Endothelial cell of umbilical vein (primary cell): ENCODE results near the gene RBM20. TPM values are rescaled to one million over a fixed set of nuclear protein-coding genes. Genes with fewer than 3 reads are reported as not detected.
"Not testable (repeated sequence)": the region's sequence is repeated elsewhere in the genome, so short reads cannot be mapped to it uniquely, and the experiment has no call there.

Source experiments
- BruUV-seq: library from RNA; stranded (reverse); fragments of 400-500 nt; replicated peaks from 2 replicates; lab custom pipeline; 2021; lab: Mats Ljungman, UMichigan
- CTCF ChIA-PET: fragments of 300-600, 350-600 bp; sonication (Branson Sonifier 250); formaldehyde crosslinking; loops from one replicate; lab custom pipeline; 2021; ENCODE audit warnings: antibody characterized with exemption, inconsistent platforms; lab: Charles Lee
- POLR2A ChIA-PET: fragments of 300-600, 350-600 bp; sonication (Branson Sonifier 250); formaldehyde crosslinking; loops from one replicate; lab custom pipeline; 2021; ENCODE audit warnings: antibody characterized with exemption, inconsistent platforms; lab: Charles Lee
- DNase-seq: peaks from one replicate; pipeline ENCODE4 v3.0.0-alpha.2; 2011; ENCODE audit warnings: low read depth, low spot score
- FAIRE-seq: peaks from 2 replicates; lab custom pipeline; 2011; peaks lifted over from hg19 to GRCh38; lab: Jason Lieb, UNC
- H2AFZ ChIP-seq: 2 replicates; pipeline ENCODE4 v1.6.0; 2012; ENCODE audit warnings: low read depth, low read length, control low read depth, inconsistent platforms
- H3K27ac ChIP-seq: 2 replicates; pipeline ENCODE4 v1.5.1; 2011; ENCODE audit warnings: low read depth, mild to moderate bottlenecking, control low read depth, low read length, moderate library complexity; ENCODE audit not compliant: insufficient read depth
- H3K27me3 ChIP-seq, 2 experiments: 2 replicates each; pipeline versions ENCODE4 v1.6.0 to v1.6.1; 2011; ENCODE audit warnings: low read length in 2 of 2, mixed read lengths in 1 of 2; ENCODE audit not compliant: control insufficient read depth in 2 of 2, insufficient read depth in 2 of 2
- H3K36me3 ChIP-seq, 2 experiments: 2 replicates in 1 of 2; 3 replicates in 1 of 2; pipeline ENCODE4 v1.5.1; 2011; ENCODE audit warnings: low read length in 2 of 2, mild to moderate bottlenecking in 1 of 2, moderate library complexity in 1 of 2; ENCODE audit not compliant: control insufficient read depth in 2 of 2, insufficient read depth in 2 of 2; ENCODE audit errors: extremely low read depth in 1 of 2
- H3K4me1 ChIP-seq: 3 replicates; pipeline ENCODE4 v1.5.1; 2011; ENCODE audit warnings: mild to moderate bottlenecking, low read length; ENCODE audit not compliant: control insufficient read depth, insufficient read depth; ENCODE audit errors: extremely low read depth
- H3K4me2 ChIP-seq: 2 replicates; pipeline ENCODE4 v1.6.1; 2011; ENCODE audit warnings: low read length, control low read depth, mixed read lengths; ENCODE audit not compliant: insufficient read depth
- H3K4me3 ChIP-seq, 3 experiments: fragments of 200-600 bp in 1 of 3; sonication (generic), shearing (Covaris generic) in 1 of 3; replicated peaks in 1 of 3; 2 replicates each; pipeline ENCODE4 v1.5.1; 2011 to 2016; ENCODE audit warnings: control low read depth in 3 of 3, low read length in 3 of 3, mild to moderate bottlenecking in 2 of 3, inconsistent platforms in 1 of 3, low read depth in 1 of 3, moderate library complexity in 1 of 3; ENCODE audit not compliant: insufficient read depth in 1 of 3
- H3K79me2 ChIP-seq: 2 replicates; pipeline ENCODE4 v1.6.0; 2012; ENCODE audit warnings: low read length, inconsistent platforms; ENCODE audit not compliant: control insufficient read depth, insufficient read depth
- H3K9ac ChIP-seq: replicated peaks from 2 replicates; pipeline ENCODE3; 2011; ENCODE audit warnings: low read length, control low read depth; ENCODE audit not compliant: insufficient read depth; ENCODE audit errors: extremely low read depth
- H3K9me1 ChIP-seq: replicated peaks from 3 replicates; pipeline ENCODE4 v1.6.0; 2011; ENCODE audit warnings: mild to moderate bottlenecking, low read length; ENCODE audit not compliant: control insufficient read depth, insufficient read depth; ENCODE audit errors: extremely low read depth
- H3K9me3 ChIP-seq: replicated peaks from 2 replicates; pipeline ENCODE4 v1.5.1; 2012; ENCODE audit warnings: low read length, inconsistent platforms; ENCODE audit not compliant: control insufficient read depth, insufficient read depth
- H4K20me1 ChIP-seq: replicated peaks from 2 replicates; pipeline ENCODE3; 2011; ENCODE audit warnings: mild to moderate bottlenecking, low read length; ENCODE audit not compliant: control insufficient read depth, insufficient read depth; ENCODE audit errors: extremely low read depth
- CTCF ChIP-seq, 2 donors: IDR thresholded peaks; 1 replicate in 1 of 2; 2 replicates in 1 of 2; pipeline ENCODE4 v1.5.1; 2011; ENCODE audit warnings: low read length in 2 of 2, mild to moderate bottlenecking in 2 of 2, moderate library complexity in 2 of 2, control low read depth in 1 of 2, inconsistent platforms in 1 of 2, low read depth in 1 of 2; ENCODE audit not compliant: insufficient read depth in 1 of 2; ENCODE audit errors: extremely low read depth in 1 of 2
- EZH2 ChIP-seq: IDR thresholded peaks from 2 replicates; pipeline ENCODE4 v1.6.1; 2012; ENCODE audit warnings: borderline replicate concordance, low read depth, mild to moderate bottlenecking, moderate library complexity, low read length, inconsistent platforms; ENCODE audit not compliant: severe bottlenecking
- FOS ChIP-seq: IDR thresholded peaks from 2 replicates; pipeline ENCODE4 v1.6.1; 2011; ENCODE audit warnings: mild to moderate bottlenecking, low read length, moderate library complexity, borderline replicate concordance; ENCODE audit not compliant: insufficient read depth
- GATA2 ChIP-seq: IDR thresholded peaks from 2 replicates; pipeline ENCODE4 v1.7.0; 2011; ENCODE audit warnings: low read depth, mild to moderate bottlenecking, moderate library complexity, mixed read lengths, low read length; ENCODE audit not compliant: insufficient read length, insufficient read depth
- JUN ChIP-seq: IDR thresholded peaks from 2 replicates; pipeline ENCODE4 v1.6.1; 2011; ENCODE audit warnings: borderline replicate concordance, low read depth; ENCODE audit not compliant: insufficient read length, insufficient read depth
- MAX ChIP-seq: IDR thresholded peaks from 2 replicates; pipeline ENCODE4 v1.6.1; 2011; ENCODE audit not compliant: insufficient read depth, insufficient read length
- MYC ChIP-seq: IDR thresholded peaks from one replicate; pipeline ENCODE4 v1.6.1; 2011; ENCODE audit warnings: mild to moderate bottlenecking, low read depth, low read length
- POLR2A ChIP-seq: IDR thresholded peaks from 2 replicates; pipeline ENCODE4 v1.6.1; 2012; ENCODE audit warnings: low read depth, mild to moderate bottlenecking, control low read depth, low read length
- POLR2AphosphoS5 ChIP-seq: IDR thresholded peaks from 2 replicates; pipeline ENCODE4 v1.6.1; 2012; ENCODE audit warnings: low read depth, mild to moderate bottlenecking, control low read depth, low read length, moderate library complexity; ENCODE audit not compliant: insufficient read depth
- dilution Hi-C: fragments of 300-500 bp; cut with MboI; formaldehyde crosslinking; loops from one replicate; pipeline ENCODE4 v1.15.0; 2019; ENCODE audit warnings: low sequenced_read_pairs; ENCODE audit not compliant: extremely low pct_ligation_motif_present
- intact Hi-C: fragments of 100-400 bp; cut with micrococcal nuclease; formaldehyde crosslinking; loops from one replicate; pipeline ENCODE4 v1.10.0; 2022
- polyA plus RNA-seq, 4 experiments: library from polyadenylated mRNA; depleted of rRNA in 3 of 4; stranded (reverse) in 3 of 4; unstranded in 1 of 4; fragments of >200 nt; gene quantifications; 2 replicates each; pipeline versions ENCODE4 v1.2.1 to v1.2.3, GENCODE V29; 2011 to 2012; ENCODE audit warnings: missing spikeins in 1 of 4
- total RNA-seq: library from RNA; stranded (reverse); gene quantifications from 2 replicates; pipeline ENCODE4 v1.2.3, GENCODE V29; 2021

Gene RBM20
- total and polyA plus RNA-seq, 2 donors (not counting 3 experiments of a cell fraction or from before 2014, with no cell fraction given): 0.04 TPM; not detected in 1

- H3K79me2 ChIP-seq: no peaks in the 10 kb centered on the region
- no peak for FAIRE-seq
- DNase-seq: no peak
- H3K36me3 ChIP-seq: no peaks in the 10 kb centered on the region
- no peak overlapping the region for H3K9ac ChIP-seq
- intact Hi-C loops (no loop called here), dilution Hi-C loops (no loop called here)
- H2AFZ ChIP-seq: no peak overlapping the region
- H3K27ac ChIP-seq: no peak overlapping the region
- ChIA-PET POLR2A (no interaction called here), CTCF (interaction anchor here (3.1 kb wide), 1 partner anchor 12 kb away, joined by 15 read pairs; no protein-coding TSS in a partner anchor)
- H3K4me3 ChIP-seq: no peak overlapping the region
- no TSS peak for BruUV-seq
- H3K4me2 ChIP-seq: no peak overlapping the region
- H3K27me3 ChIP-seq: peaks cover 5 to 8% of the 10 kb centered on the region in 2 experiments
- H3K4me1 ChIP-seq: no peaks in the 10 kb centered on the region
- H3K9me3 ChIP-seq: no peaks in the 10 kb centered on the region
- no peaks in the 10 kb centered on the region for H3K9me1 ChIP-seq
- TF ChIP-seq MYC (no peak), GATA2 (no peak), JUN (no peak), POLR2AphosphoS5 (no peak), FOS (no peak), EZH2 (no peak), CTCF (IDR thresholded peaks at IDR 0.05; ENCODE audit: extremely low read depth in 1 of 2, insufficient read depth in 1 of 2, low read depth in 1 of 2, low read length in 2 of 2) (no peak), POLR2A (no peak), MAX (no peak)
- H4K20me1 ChIP-seq: no peaks in the 10 kb centered on the region
Measured at GRCh38 chr10:110659558-110659957, 15.4 kb downstream of the RBM20 start.

GRCh38 chr10:110660289-110660688 is 16.2 kb downstream of the RBM20 start:
- DNase-seq, H3K9me1 ChIP-seq, H2AFZ ChIP-seq, intact Hi-C loops, dilution Hi-C loops, H3K27ac ChIP-seq, H3K9me3 ChIP-seq, H3K4me2 ChIP-seq, H3K36me3 ChIP-seq, FAIRE-seq, H3K9ac ChIP-seq, H3K27me3 ChIP-seq, H3K79me2 ChIP-seq, BruUV-seq, H3K4me3 ChIP-seq, H4K20me1 ChIP-seq, H3K4me1 ChIP-seq, POLR2A ChIA-PET: not testable (repeated sequence)
- CTCF ChIA-PET: interaction anchor here (3.1 kb wide), 1 partner anchor 11 kb away, joined by 15 read pairs; no protein-coding TSS in a partner anchor
